HPDE6-E6E7 (cell line): ENCODE data around the gene TPBGL.
A peak's percentile ranks its signal among the peaks of the same experiment; 100 is the strongest.
"Not testable (repeated sequence)": the region's sequence is repeated elsewhere in the genome, so short reads cannot be mapped to it uniquely, and the experiment has no call there.

ENCODE experiments used
- DNase-seq: peaks from one replicate; pipeline ENCODE4 v3.0.0; 2011; ENCODE audit warnings: missing footprints; ENCODE audit errors: extremely low spot score

Gene TPBGL

GRCh38 chr11:75271730-75272129 is 31.2 kb downstream of the TPBGL start:
- DNase-seq, result no peak

GRCh38 chr11:75272391-75272790 is 31.8 kb downstream of the TPBGL start:
- DNase-seq, result no peak

GRCh38 chr11:75272821-75273301 is 32.3 kb downstream of the TPBGL start:
- no peak for DNase-seq

GRCh38 chr11:75273411-75274391 is 33.1 kb downstream of the TPBGL start:
- DNase-seq, result no peak

- DNase-seq, result not testable (repeated sequence)
These were observed 34.1 kb downstream of the TPBGL start for GRCh38 chr11:75274716-75275115.

- no peak for DNase-seq
These were observed 35.0 kb downstream of the TPBGL start for GRCh38 chr11:75275581-75275980.

- DNase-seq, result no peak
These were observed 35.6 kb downstream of the TPBGL start for GRCh38 chr11:75276186-75276585.

GRCh38 chr11:75276686-75277085 is 36.1 kb downstream of the TPBGL start:
- DNase-seq, result no peak

- no peak for DNase-seq
These were observed 36.7 kb downstream of the TPBGL start for GRCh38 chr11:75277211-75277805.

- DNase-seq, result no peak
These were observed 37.6 kb downstream of the TPBGL start for GRCh38 chr11:75277991-75278790.

GRCh38 chr11:75279273-75279672 is 38.7 kb downstream of the TPBGL start:
- no peak for DNase-seq

- DNase-seq, result peak; percentile 82
These were observed 39.7 kb downstream of the TPBGL start for GRCh38 chr11:75280227-75280701.

- DNase-seq, result no peak
These were observed 40.3 kb downstream of the TPBGL start for GRCh38 chr11:75280770-75281468.

- DNase-seq, result no peak
These were observed 41.0 kb downstream of the TPBGL start for GRCh38 chr11:75281469-75282095.

GRCh38 chr11:75283391-75283931 is 42.9 kb downstream of the TPBGL start:
- DNase-seq, result no peak

- no peak for DNase-seq
These were observed 45.3 kb downstream of the TPBGL start for GRCh38 chr11:75285776-75286360.

GRCh38 chr11:75286826-75287465 is 46.4 kb downstream of the TPBGL start:
- no peak for DNase-seq

GRCh38 chr11:75287579-75287978 is 47.0 kb downstream of the TPBGL start:
- DNase-seq, result no peak

GRCh38 chr11:75289511-75289760 is 48.9 kb downstream of the TPBGL start:
- DNase-seq, result no peak

- no peak for DNase-seq
These were observed 49.3 kb downstream of the TPBGL start for GRCh38 chr11:75289919-75290318.
